Measurements from ENCODE around the gene LAG3.

Gene LAG3

DNA sequence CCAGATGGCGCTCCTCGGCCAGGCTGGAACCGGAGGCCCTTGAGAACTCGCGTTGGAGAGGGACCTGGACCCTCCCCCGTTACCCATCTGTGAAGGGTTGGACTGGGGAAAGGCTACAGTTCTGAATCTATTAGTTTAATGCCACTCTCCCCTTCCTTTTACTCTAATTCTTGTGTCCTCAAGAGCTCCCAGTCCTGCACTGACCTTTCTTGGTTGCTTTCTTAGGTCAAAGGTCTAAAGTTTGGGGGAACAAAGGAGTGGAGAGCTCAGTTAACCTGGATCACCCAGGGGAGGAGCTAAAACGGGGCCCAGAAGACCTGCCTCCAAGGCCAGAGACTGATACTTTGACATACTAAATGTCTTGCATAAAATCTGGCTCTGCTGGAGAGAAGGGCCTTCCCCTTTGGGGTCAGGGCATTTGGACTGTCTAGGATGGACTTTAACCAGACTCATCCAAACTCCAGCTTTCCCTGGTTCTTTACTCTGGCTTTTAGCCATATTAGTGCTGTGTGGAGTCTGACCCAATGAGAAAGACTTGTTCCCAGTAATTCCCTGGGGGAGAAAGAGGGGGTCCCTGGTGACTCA is 18.5 kb upstream of the LAG3 start:
- no peak for DNase-seq (ENCODE audit: low read depth in 2 of 2)

- no peak for DNase-seq (ENCODE audit: low read depth in 2 of 2)
Measured at GRCh38 chr12:6754411-6754810, 17.9 kb upstream of the LAG3 start.

GRCh38 chr12:6757028-6757690 is 15.2 kb upstream of the LAG3 start:
- no peak for DNase-seq (ENCODE audit: low read depth in 2 of 2)

- no peak for DNase-seq (ENCODE audit: low read depth in 2 of 2)
Measured at GRCh38 chr12:6758506-6759095, 13.7 kb upstream of the LAG3 start.

GRCh38 chr12:6759741-6760140 is 12.6 kb upstream of the LAG3 start:
- DNase-seq (ENCODE audit: low read depth in 2 of 2): no peak

DNA sequence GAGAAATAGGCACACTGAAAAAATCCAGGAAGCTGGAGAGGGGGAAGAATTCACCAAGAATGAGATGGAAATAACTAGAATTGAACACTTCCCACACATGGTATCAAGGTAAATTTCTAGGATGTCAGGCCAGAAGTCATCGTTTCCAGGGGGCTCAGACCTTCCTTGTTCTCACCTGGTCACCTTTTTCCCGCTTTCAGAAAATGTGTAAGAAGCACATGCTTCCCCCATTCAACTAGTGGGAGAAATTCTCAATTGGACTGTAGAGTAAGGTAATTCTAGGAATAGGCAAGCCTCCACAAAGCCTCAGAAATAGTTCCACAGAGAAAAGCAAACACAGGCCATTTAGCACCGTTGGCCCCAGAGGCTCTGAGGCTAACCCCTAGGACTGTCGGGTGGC is 8.9 kb upstream of the LAG3 start:
- DNase-seq (ENCODE audit: low read depth in 2 of 2): no peak

- DNase-seq (ENCODE audit: low read depth in 2 of 2): no peak
Measured at GRCh38 chr12:6764011-6764828, 8.1 kb upstream of the LAG3 start.

GRCh38 chr12:6765048-6765633 is 7.2 kb upstream of the LAG3 start:
- no peak for DNase-seq (ENCODE audit: low read depth in 2 of 2)

DNA sequence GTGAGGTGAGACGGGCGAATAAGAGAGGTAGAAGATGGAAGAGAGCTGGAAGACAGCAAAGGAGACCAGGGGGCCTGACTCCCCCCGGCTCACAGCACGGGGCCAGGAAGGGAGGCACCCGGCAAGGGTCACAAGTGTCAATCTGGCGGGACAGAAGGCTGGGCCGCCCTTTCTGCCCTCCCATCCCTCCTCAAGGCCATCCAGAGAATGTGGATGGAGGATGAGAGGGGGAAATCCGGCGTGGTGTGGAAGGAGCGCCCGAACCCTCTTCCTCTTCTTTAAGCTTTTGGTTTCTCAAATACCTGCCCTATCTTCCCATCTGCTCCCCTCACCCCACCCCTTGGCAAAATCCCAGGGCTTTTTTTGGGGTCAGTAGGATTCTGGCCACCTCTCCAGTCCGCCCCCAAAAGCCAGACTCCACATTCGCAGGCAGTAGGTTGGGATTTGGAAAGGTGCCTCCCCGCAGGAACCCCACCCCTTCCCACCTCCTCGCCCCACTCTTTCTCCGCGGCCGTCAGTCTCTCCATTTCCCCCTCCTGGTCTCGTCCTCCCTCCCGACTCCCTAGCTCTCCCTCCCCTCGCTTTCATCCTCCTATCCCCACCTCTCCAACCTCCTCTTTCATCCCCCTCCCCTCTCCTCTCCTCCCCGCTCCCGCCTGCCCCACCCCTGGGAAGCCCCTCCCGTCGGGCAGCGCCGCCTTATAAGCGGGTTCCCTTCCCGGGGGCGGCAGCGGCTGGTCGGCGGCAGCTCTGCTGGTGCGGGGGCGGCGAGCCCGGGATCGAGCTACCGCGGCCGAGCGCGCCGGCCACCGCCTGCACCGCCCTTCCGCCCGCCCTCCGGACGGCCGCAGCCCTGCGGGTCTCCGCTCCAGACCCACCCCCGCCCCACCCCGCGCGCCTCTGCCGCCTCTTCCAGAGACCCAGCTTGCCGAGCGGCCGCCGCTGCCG is 6.4 kb upstream of the LAG3 start, which contains the start of gene PTMS:
TSS of gene PTMS (plus strand) at position 730 of the 948 bp plus-strand sequence. CDS start 343 bp downstream, outside the sequence.
- DNase-seq (ENCODE audit: low read depth in 2 of 2): no peak

GRCh38 chr12:6766651-6767349 is 5.5 kb upstream of the LAG3 start:
- no peak for DNase-seq (ENCODE audit: low read depth in 2 of 2)

- no peak for DNase-seq (ENCODE audit: low read depth in 2 of 2)
Measured at GRCh38 chr12:6767353-6768319, 4.7 kb upstream of the LAG3 start.

- DNase-seq (ENCODE audit: low read depth in 2 of 2): no peak
Measured at GRCh38 chr12:6768437-6768914, 3.8 kb upstream of the LAG3 start.

GRCh38 chr12:6768990-6769389 is 3.3 kb upstream of the LAG3 start:
- DNase-seq (ENCODE audit: low read depth in 2 of 2): no peak

GRCh38 chr12:6769666-6770065 is 2.7 kb upstream of the LAG3 start:
- DNase-seq (ENCODE audit: low read depth in 2 of 2): no peak

GRCh38 chr12:6770094-6770493 is 2.2 kb upstream of the LAG3 start:
- DNase-seq (ENCODE audit: low read depth in 2 of 2): no peak

GRCh38 chr12:6770600-6770999 is 1.7 kb upstream of the LAG3 start:
- no peak for DNase-seq (ENCODE audit: low read depth in 2 of 2)

DNA sequence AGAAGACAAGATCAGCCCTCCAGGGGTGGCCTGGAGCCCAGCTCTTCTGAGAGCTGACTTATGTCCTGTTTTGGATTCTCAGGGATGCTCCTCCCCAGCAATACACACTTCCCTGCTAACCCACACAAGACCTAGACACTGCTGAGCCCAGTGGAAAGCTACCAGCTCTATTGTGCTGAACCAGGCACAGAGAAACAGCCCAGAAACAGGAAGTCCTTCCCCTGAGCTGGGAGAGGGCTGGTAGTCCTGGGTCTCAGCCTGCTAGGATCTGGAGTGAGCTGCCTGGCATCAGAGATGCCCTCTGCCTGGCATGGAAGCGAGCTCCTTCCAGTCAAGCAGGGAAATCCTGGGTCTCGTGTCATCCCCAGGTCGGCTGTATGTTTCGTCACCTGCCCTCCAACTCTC is 1.2 kb upstream of the LAG3 start:
- no peak for DNase-seq (ENCODE audit: low read depth in 2 of 2)

DNA sequence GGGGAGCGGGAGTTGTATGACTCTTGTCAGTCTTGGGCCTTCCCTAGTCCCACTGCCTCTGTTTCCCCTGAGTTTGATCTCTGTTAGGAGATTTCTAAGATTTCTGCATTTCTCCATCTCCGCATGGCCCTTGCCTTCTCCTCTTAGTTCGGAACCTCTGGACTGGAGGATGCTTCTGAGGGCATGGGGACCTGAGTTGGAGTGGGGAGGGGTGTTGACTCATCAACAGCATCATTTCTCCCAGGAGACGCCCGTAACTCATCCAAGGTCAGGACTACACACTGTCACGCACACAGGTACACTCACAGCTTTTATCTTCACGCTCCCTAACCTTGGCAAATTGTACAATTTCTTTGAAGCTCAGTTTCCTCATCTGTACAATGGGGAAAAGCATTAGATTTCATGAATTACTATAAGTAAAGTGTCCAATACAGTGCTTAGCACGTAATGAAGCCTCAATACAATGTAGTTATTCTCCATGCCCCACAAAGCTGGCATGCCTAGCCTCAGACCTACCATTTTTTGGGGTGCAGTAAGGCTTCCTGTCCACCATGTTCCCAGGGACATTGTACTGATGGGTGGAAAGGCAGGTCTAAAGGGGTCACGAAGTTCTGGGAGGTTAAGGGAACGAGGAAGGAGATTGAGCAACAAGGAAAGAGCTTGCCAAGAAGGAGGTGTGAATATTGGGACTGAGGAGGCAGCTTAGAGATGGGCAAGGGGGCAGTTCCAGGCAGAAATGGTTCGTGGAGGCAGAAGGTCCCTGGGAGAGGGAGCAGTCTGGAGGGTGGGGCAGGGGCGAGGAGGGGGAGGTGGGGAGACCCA is 600 bp upstream of the LAG3 start:
- no peak for DNase-seq (ENCODE audit: low read depth in 2 of 2)

Measured in stimulated activated CD4-positive, alpha-beta T cell treated with anti-CD3 and anti-CD28 coated beads, Interleukin-4, amount 100 ng/mL, for 48 hours (primary cell).